Measurements from ENCODE around the gene SIKE1. TPM values are rescaled to one million over a fixed set of nuclear protein-coding genes. Genes with fewer than 3 reads are reported as not detected.
A peak's percentile ranks its signal among the peaks of the same experiment; 100 is the strongest.
"Not testable (repeated sequence)": the region's sequence is repeated elsewhere in the genome, so short reads cannot be mapped to it uniquely, and the experiment has no call there.

SIKE1 gene
- total RNA-seq, result 10 to 100 TPM; 69.8 to 75.3 TPM
- polyA plus RNA-seq (2013, experiment 1 of 2), result 34.3 TPM
- polyA plus RNA-seq (2013, experiment 2 of 2), result 36.3 TPM
- total RNA-seq, result 58.1 to 161 (median 97.8) reads per million in 172 experiments

DNA sequence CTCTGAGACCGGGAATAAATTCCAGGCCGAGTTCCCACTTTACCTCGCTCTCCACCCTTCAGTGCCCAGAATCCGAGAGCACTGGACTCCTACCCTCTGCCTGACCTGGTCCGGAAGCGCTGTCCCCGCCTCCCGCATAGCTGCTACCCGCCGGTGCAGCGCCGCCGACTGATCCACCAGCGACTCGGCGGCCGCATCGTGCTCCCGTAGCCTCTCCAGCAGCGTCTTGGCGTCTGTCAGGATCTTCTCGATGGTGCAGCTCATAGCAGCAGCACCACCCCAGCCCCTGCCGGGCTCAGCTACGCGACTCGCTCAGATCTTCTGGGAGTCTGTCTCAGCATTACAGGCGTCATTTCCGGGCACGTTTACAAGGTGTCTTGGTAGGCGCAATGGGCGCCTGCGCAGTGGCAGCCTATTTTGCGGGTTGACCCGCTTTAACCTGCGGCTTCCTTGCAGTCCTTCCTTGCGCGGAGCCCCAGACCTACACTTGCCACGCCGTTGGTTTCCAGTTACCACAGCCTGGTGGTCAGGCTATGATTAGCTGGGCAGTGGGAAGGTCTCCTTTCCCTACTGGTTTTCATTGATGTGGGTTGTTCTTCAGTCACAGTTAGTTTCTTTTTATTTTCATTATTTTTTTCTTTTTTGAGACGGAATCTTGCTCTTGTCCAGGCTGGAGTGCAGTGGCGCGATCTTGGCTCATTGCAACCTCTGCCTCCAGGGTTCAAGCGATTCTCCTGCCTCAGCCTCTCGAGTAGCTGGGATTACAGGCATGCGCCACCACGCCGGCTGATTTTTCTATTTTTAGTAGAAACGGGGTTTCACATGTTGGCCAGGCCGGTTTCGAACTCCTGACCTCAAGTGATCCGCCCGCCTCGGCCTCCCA is at the start of gene SIKE1:
Gene SIKE1, minus strand, starts transcription at position 342 of the 883 bp plus-strand sequence. Its CDS starts 78 bp downstream, at position 264.
- CTCF ChIA-PET, result interaction anchor here (0.7 to 1.0 kb wide), 4 partner anchors 21 to 281 kb away, joined by 3 to 5 read pairs (median 3); partner anchors contain the start of gene CSDE1
- intact Hi-C loops (cut with DNase I, micrococcal nuclease), result loop anchor here (1.0 to 10.0 kb wide), 7 partner anchors 22 to 314 kb away; partner anchors contain the start of genes BCAS2 (in 1 of the 2), CSDE1 (in 1 of the 2) and NRAS (in 1 of the 2)
- POLR2A ChIA-PET, result interaction anchor here (0.8 to 2.7 kb wide), 14 partner anchors 10 to 968 kb away, joined by 3 to 39 read pairs (median 4); partner anchors contain the start of genes BCAS2, CSDE1, NRAS and RSBN1
- H3K27me3 ChIP-seq (ENCODE audit: control insufficient read depth in 1 of 2, insufficient read depth in 2 of 2, low read length in 2 of 2), result no peaks in the 10 kb centered on the region
- H3K4me1 Mint-ChIP-seq (ENCODE audit: low read depth), result peaks cover 36% of the 10 kb centered on the region
- peaks cover 11% of the 10 kb centered on the region for H3K4me1 ChIP-seq (ENCODE audit: insufficient read depth, low read length)
- H3K4me3 ChIP-seq (ENCODE audit: low read length), result peak within 1 kb of the TSS; percentile 84
- DNase-seq (peak; percentile 87 to 98 (median 92)), ATAC-seq (ENCODE audit: poor library complexity) (peak; percentile 98)
- peak within 1 kb of the TSS; percentile 100 for H3K4me3 Mint-ChIP-seq
- H3K36me3 ChIP-seq (ENCODE audit: insufficient read depth, low read length), result peaks cover 23% of the 10 kb centered on the region
- TF ChIP-seq, protein P1, sequence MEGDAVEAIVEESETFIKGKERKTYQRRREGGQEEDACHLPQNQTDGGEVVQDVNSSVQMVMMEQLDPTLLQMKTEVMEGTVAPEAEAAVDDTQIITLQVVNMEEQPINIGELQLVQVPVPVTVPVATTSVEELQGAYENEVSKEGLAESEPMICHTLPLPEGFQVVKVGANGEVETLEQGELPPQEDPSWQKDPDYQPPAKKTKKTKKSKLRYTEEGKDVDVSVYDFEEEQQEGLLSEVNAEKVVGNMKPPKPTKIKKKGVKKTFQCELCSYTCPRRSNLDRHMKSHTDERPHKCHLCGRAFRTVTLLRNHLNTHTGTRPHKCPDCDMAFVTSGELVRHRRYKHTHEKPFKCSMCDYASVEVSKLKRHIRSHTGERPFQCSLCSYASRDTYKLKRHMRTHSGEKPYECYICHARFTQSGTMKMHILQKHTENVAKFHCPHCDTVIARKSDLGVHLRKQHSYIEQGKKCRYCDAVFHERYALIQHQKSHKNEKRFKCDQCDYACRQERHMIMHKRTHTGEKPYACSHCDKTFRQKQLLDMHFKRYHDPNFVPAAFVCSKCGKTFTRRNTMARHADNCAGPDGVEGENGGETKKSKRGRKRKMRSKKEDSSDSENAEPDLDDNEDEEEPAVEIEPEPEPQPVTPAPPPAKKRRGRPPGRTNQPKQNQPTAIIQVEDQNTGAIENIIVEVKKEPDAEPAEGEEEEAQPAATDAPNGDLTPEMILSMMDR (IDR thresholded peaks at IDR 0.05), result no peak
- H3K27ac ChIP-seq (ENCODE audit: low read depth in 1 of 2, low read length in 2 of 2), result peak within 1 kb of the TSS; percentile 88 to 90
- no peaks in the 10 kb centered on the region for H3K27me3 Mint-ChIP-seq
- H3K27ac Mint-ChIP-seq, result peak within 1 kb of the TSS; percentile 96
- H3K36me3 Mint-ChIP-seq (ENCODE audit: low read depth), result peaks cover 52% of the 10 kb centered on the region
- no peaks in the 10 kb centered on the region for H3K9me3 ChIP-seq (ENCODE audit: control insufficient read depth in 1 of 2, insufficient read depth in 1 of 2, low read length in 2 of 2)
- H3K9me3 Mint-ChIP-seq, result peaks cover 1% of the 10 kb centered on the region

DNA sequence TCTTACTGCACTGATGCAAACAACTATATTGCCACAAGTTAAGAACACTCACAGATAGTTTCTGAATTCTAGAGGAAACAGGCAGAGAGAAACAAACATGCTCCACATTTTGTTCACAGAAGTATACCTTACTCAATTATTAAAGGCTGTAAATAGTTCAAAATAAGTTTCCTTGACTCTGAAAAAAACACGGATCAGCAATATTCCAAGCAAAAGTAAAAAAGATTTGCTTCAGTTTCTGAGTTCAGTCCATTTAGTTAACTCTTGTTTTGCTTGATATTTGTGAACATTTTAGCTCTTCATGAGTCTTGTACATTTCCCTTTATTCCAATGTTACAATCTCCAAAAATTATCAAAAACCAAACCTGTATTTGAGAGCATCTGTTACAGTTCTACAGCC is 49.6 kb upstream of the SIKE1 start:
- H3K27me3 Mint-ChIP-seq, result peaks cover 26% of the 10 kb centered on the region
- H3K4me3 Mint-ChIP-seq; H3K36me3 Mint-ChIP-seq (ENCODE audit: low read depth); CTCF ChIA-PET; intact Hi-C loops (cut with DNase I, micrococcal nuclease); H3K27me3 ChIP-seq (ENCODE audit: control insufficient read depth in 1 of 2, insufficient read depth in 2 of 2, low read length in 2 of 2); H3K4me1 Mint-ChIP-seq (ENCODE audit: low read depth); ATAC-seq (ENCODE audit: poor library complexity); H3K36me3 ChIP-seq (ENCODE audit: insufficient read depth, low read length); H3K9me3 ChIP-seq (ENCODE audit: control insufficient read depth in 1 of 2, insufficient read depth in 1 of 2, low read length in 2 of 2); POLR2A ChIA-PET; H3K4me3 ChIP-seq (ENCODE audit: low read length); DNase-seq; H3K4me1 ChIP-seq (ENCODE audit: insufficient read depth, low read length); H3K27ac ChIP-seq (ENCODE audit: low read depth in 1 of 2, low read length in 2 of 2); H3K9me3 Mint-ChIP-seq; H3K27ac Mint-ChIP-seq: not testable (repeated sequence)

DNA sequence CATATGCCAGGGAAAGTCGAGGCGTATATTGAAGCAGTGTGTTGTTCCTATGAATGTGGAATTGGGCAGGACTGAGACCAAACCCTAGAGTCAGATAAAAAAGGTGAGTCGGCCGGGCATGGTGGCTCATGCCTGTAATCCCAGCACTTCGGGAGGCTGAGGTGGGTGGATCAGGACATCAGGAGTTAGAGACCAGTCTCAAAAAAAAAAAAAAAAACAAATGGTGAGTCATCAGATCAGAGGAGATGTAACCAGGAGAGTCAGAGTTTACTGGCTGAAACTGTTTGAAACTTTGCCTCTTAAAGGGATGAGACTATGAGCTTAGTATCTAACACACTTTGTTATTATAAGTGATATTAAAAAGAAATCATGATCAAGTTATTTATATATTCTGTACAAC is 47.8 kb upstream of the SIKE1 start:
- CTCF ChIA-PET, result no interaction called here

More for the DNA sequence above, 47.8 kb upstream of the SIKE1 start:
- Histone ChIP-seq H3K4me1 (ENCODE audit: insufficient read depth, low read length) (no peaks in the 10 kb centered on the region), H3K27me3 (ENCODE audit: control insufficient read depth in 1 of 2, insufficient read depth in 2 of 2, low read length in 2 of 2) (peaks cover 3 to 7% of the 10 kb centered on the region in 2 experiments), H3K9me3 (ENCODE audit: control insufficient read depth in 1 of 2, insufficient read depth in 1 of 2, low read length in 2 of 2) (peaks cover 0 to 4% of the 10 kb centered on the region in 2 experiments), H3K4me3 (ENCODE audit: low read length) (no peak overlapping the region), H3K27ac (ENCODE audit: low read depth in 1 of 2, low read length in 2 of 2) (no peak overlapping the region), H3K36me3 (ENCODE audit: insufficient read depth, low read length) (no peaks in the 10 kb centered on the region)
- peaks cover 9% of the 10 kb centered on the region for H3K9me3 Mint-ChIP-seq
- H3K36me3 Mint-ChIP-seq (ENCODE audit: low read depth), result no peaks in the 10 kb centered on the region
- TF ChIP-seq, protein P1 (IDR thresholded peaks at IDR 0.05), result no peak
- intact Hi-C loops (cut with DNase I, micrococcal nuclease), result no loop called here
- no peaks in the 10 kb centered on the region for H3K4me1 Mint-ChIP-seq (ENCODE audit: low read depth)
- no peak overlapping the region for H3K27ac Mint-ChIP-seq
- H3K4me3 Mint-ChIP-seq, result no peak overlapping the region
- POLR2A ChIA-PET, result no interaction called here
- no peak for ATAC-seq (ENCODE audit: poor library complexity)
- H3K27me3 Mint-ChIP-seq, result peaks cover 19% of the 10 kb centered on the region
- DNase-seq, result no peak
